ENCODE results near the gene NUBPL.

- TF ChIP-seq YY1 (IDR thresholded peaks at IDR 0.05; ENCODE audit: insufficient read depth, insufficient read length) (no peak), ZNF274 (IDR thresholded peaks at IDR 0.05; ENCODE audit: low read depth, low read length) (no peak)
These were observed 200.1 kb downstream of the NUBPL start for GRCh38 chr14:31761325-31761724.
